GM19467 (cell line): ENCODE measurements around the gene VARS1.
"Not testable (repeated sequence)": the region's sequence is repeated elsewhere in the genome, so short reads cannot be mapped to it uniquely, and the experiment has no call there.

Source experiments
- ATAC-seq: cut with Tn5 transposase; IDR thresholded peaks from one replicate; pipeline ENCODE4 v1.9.1; 2021; ENCODE audit warnings: mild to moderate bottlenecking, moderate library complexity; ENCODE audit not compliant: unreplicated experiment

Gene VARS1

DNA sequence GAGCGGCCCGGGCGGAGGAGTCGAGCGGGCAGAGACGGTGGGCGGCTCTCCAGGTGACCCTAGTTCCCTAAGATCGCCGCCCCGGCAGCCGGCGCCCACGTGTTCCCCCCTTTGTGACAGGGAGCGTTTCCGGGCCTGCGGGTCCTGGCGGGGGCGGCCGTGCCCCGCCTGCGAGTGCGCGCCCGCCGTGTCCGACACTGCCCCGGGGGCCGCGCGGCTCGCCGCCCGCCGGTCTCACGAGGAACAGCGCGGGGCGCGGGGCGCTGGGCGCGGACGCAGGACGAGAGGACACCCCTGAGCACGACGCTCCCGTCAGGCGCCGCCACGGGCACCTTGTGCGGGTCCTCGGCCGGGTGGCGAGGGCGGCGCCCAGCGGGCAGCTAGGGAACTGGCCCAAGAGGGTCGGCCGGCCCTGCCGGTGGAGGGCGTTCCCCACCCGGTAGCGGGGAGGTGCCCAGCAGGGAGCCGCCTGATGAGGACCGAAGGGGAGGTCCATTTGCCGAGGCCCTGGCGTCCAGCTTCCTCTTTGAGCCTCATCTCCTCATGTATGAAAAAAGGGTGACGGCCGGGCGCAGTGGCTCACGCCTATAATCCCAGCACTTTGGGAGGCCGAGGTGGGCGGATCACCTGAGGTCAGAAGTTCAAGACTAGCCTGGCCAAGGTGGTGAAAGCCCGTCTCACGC lies at the start of gene VARS1:
VARS1 (minus strand) TSS at position 137 of the 683 bp plus-strand sequence. CDS start 535 bp downstream, outside the sequence.
- peak; percentile 68 for ATAC-seq

DNA sequence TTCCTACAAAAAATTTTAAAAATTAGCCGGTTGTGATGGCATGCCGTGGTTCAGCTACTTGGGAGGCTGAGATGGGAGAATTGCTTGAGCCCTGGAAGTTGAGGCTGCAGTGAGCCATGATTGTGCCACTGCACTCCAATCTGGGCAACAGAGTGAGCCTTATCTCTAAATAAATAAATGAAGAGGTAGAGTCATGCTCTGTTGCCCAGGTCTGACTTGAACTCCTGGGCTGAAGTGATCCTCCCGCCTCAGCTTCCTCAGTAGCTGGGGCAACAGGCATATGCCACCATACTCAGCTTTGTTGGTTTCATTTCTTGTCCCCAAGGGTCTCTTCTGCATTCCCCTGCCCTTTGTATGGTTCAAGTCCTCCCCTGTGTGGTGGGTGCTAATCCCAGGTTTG lies 49.0 kb upstream of the VARS1 start:
- ATAC-seq: no peak

DNA sequence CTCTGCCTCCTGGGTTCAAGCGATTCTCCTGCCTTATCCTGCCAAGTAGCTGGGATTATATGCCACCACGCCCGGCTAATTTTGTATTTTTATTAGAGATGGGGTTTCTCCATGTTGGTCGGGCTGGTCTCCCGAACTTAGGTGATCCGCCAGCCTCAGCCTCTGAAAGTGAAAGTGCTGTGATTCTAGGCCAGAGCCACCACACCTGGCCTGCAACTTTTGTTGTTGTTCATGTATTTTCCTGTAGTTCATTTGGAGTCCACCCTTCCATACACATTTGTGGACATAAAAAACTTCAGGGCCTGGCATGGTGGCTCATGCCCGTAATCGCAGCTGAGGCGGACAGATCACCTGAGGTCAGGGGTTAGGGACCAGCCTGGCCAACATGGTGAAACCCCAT lies 46.5 kb upstream of the VARS1 start:
- ATAC-seq: no peak

GRCh38 chr6:31839779-31840126 lies 44.2 kb upstream of the VARS1 start:
- ATAC-seq: not testable (repeated sequence)

GRCh38 chr6:31838968-31839367 lies 43.4 kb upstream of the VARS1 start:
- no peak for ATAC-seq

DNA sequence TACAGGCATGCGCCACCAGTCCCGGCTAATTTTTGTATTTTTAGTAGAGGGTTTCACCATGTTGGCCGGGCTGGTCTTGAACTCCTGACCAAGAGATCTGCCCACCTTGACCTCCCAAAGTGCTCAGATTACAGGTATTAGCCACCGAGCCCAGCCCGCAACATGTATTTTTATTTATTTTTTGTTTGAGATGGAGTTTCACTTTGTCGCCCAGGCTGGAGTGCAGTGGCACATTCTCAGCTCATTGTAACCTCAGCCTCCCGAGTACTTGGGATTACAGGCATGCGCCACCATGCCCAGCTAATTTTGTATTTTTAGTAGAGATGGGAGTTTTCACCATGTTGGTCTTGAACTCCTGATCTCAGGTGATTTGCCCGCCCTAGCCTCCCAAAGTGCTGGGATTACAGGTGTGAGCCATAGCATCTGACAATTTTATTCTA lies 42.6 kb upstream of the VARS1 start:
- not testable (repeated sequence) for ATAC-seq

DNA sequence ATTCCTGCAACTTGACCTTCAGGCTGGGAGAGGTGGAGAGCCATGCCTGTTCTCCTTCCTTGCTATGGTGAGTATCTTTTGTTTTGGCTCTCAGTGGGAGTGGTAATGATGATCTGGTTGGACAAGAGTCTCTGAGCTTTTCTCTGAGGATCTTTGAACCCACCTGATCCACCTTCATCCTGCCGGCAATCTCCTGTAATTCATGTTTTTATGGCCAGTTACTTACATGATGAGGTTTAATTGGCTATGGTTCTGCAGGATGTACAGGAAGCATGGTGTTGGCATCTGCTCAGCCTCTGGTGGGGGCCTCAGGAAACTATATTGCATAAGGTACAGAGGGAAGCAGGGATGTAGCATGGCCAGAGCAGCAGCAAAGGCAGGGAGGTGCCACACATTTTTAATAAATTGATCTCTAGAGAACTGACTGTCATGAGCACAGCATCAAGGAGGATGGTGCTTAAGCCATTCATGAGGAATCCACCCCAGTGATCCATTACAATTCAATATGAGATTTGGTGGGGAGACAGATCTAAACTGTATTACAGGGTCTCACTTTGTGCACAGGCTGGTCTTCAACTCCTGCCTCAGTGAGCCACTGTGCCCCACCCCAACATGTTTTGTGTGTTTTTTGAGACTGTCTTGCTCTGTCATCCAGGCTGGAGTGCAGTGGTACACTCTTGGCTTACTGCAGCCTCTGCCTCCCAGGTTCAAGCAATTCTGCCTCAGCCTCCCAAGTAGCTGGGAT lies 42.0 kb upstream of the VARS1 start:
- no peak for ATAC-seq

- no peak for ATAC-seq
These were observed 41.2 kb upstream of the VARS1 start for GRCh38 chr6:31836474-31837368.

GRCh38 chr6:31836047-31836473 lies 40.5 kb upstream of the VARS1 start:
- ATAC-seq: no peak

GRCh38 chr6:31834367-31835250 lies 39.1 kb upstream of the VARS1 start:
- ATAC-seq: peak; percentile 41

- ATAC-seq: no peak
These were observed 36.0 kb upstream of the VARS1 start for GRCh38 chr6:31831350-31832215.

- ATAC-seq: no peak
These were observed 35.4 kb upstream of the VARS1 start for GRCh38 chr6:31830886-31831335.

GRCh38 chr6:31829633-31830283 lies 34.2 kb upstream of the VARS1 start:
- ATAC-seq: no peak

- ATAC-seq: peak; percentile 51
These were observed 31.9 kb upstream of the VARS1 start, which contains the start of gene HSPA1B for GRCh38 chr6:31827286-31828079. Gene HSPA1B (plus strand): TSS chr6:31827738. CDS start chr6:31827951, 213 bp downstream.

GRCh38 chr6:31826793-31827285 lies 31.3 kb upstream of the VARS1 start:
- ATAC-seq: peak; percentile 16

GRCh38 chr6:31825553-31825952 lies 30.0 kb upstream of the VARS1 start:
- no peak for ATAC-seq

DNA sequence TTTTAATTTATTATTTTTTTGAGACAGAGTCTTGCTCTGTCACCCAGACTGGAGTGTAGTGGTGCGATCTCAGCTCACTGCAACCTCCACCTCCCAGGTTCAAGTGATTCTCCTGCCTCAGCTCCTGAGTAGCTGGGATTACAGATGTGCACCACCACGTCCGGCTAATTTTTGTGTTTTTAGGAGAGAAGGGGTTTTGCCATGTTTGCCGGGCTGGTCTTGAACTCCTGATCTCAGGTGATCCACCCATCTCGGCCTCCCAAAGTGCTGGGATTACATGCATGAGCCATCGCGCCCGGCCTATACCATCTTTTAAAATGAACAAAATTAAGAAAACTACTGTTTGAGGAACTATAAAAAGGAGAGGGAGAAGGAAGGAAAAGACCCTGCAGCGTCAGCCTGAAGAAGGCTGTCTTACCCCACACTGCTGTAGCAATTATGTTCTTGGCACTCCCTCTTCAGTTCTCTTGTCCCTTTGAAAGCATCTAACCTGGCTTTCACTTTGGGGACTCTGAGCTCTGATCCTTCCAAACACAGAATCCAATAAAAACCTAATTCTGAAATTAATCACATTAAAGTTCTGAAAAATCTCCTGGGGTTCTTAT lies 28.1 kb upstream of the VARS1 start:
- not testable (repeated sequence) for ATAC-seq
